NCI-H2227 (cell line): Measurements from ENCODE around the gene ADAMTS9.
A peak's percentile ranks its signal among the peaks of the same experiment; 100 is the strongest.

Experiments used
- DNase-seq: peaks from one replicate; lab custom pipeline; 2025; ENCODE audit not compliant: unreplicated experiment; lab: John Stamatoyannopoulos, UW

The ADAMTS9 gene

GRCh38 chr3:64686446-64686908, 1.3 kb downstream of the ADAMTS9 start:
- DNase-seq, result no peak

DNA sequence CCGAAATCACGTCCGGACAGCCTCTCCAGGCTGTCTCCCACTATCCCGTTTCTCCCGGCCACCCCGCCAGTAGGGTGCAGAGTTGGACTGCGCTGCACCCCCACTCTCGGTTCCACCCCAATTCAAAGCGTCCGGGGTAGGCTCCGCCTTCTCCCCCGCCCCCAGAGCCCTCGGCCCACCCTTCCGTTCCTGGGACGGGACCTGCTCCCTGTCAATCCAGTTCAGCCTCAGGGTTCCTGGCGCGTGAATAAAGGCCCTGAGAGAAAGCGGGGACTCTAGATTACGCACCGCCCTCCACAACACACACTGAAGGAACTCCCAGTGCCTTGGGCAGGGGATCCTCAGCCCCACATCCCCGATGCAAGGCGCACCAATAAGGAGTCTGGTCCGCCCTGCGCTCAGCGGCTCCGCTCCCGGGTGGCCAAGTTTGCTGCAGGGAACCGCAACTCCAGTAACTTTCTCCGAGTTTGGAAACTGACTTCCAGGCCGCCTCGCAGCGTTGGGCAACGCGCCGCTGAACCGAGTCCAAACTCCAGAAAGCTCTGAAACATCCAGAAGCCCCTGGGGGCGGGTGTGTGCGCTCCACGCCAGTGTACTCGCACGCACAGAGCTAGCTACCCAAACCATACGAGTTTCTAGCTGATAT, 1.9 kb downstream of the ADAMTS9 start:
- peak; percentile 44 for DNase-seq

GRCh38 chr3:64685331-64685799, 2.4 kb downstream of the ADAMTS9 start:
- no peak for DNase-seq

GRCh38 chr3:64684715-64685261, 3.0 kb downstream of the ADAMTS9 start:
- DNase-seq, result peak; percentile 8

DNA sequence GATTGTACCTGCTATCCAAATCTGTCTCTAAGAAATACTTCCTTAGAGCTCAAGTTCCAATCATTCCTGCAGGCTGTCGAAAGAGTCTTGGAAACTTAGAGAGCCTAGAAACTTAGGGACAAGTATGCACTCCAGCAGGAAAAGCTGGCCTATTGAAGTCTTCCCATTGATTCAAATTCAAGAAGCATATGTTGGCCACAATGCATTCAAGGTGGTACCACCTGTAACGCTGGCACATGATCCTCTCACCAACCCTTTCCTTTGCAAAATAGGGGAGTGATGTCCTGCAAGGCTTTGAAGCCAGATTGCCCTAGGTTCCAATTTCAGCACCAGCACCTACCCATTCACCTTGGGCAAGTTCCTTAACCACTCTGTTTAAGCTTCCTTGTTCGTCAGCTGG, 6.0 kb downstream of the ADAMTS9 start:
- no peak for DNase-seq

DNA sequence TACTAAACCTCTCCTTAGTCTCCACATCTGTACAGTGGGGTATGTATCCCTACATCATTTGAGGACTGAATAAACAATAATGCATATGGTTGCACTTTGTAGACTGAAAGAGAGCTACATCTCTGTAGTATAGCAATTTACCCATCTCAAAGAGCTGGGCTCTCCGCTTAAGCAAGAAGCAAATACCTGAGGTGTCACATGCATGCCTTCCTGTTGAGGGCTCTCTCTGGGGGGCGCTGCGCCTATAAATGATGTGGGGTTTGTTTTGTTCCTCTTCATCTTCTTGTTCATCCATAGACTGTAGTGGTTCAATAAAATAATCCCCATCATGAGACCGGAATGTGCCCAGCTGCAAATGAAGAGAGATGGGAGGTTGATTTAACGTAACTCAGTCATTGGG, 6.8 kb downstream of the ADAMTS9 start:
- no peak for DNase-seq

GRCh38 chr3:64680334-64680733, 7.5 kb downstream of the ADAMTS9 start:
- DNase-seq, result no peak

DNA sequence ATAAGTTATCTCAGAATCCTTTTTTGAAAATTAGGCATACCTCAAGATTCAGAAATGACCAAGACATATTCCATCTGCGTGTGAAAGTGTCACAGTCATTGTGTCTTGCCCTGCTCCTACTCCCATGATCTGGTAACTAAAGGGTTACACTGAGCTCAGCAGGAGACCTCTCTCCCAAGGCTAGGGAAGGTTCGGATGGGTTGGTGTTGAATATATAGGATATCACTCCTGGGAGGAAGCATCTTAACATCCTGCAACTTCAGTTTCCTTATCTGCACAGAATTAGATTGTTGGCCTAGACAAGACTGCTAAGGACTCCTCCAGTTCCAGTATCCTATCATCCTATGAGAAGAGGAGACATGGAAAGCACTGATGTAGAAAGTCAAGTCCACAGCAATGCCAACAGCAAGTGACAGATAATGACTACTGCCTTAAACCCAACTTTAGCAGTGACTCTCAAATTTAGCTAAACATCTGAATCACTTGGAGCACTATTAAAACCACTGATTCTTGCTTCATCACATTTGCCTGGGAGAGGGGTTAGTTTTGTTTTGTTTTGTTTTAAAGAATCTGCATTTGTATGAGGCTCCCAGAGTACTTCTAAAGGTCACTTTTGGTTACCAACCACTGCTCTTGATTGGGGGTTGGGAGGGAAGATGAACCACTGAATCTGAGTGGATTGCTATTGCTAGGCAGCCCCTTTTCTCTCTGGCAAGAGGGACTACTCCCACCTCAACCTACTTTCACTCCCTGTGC, 9.7 kb downstream of the ADAMTS9 start:
- no peak for DNase-seq

DNA sequence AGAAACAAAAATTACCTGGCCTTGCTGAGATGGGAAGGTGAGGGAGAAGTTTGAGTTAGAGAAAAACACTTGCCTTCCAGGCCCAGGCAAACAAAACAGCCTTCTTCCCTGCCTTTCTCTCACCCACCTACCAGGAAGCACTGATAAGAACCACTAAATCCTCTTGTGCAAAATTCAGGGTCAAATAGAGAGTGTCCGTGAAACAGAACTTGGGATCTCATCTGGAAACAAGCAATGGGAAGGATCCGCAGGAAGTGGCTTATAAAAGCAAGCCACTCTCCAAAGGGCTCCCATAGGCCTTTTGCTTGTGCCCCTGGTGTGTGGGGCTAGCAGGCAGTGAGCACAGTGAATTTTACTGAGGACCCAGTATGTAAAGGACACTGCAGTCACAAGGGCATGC, 11.0 kb downstream of the ADAMTS9 start:
- DNase-seq, result no peak

DNA sequence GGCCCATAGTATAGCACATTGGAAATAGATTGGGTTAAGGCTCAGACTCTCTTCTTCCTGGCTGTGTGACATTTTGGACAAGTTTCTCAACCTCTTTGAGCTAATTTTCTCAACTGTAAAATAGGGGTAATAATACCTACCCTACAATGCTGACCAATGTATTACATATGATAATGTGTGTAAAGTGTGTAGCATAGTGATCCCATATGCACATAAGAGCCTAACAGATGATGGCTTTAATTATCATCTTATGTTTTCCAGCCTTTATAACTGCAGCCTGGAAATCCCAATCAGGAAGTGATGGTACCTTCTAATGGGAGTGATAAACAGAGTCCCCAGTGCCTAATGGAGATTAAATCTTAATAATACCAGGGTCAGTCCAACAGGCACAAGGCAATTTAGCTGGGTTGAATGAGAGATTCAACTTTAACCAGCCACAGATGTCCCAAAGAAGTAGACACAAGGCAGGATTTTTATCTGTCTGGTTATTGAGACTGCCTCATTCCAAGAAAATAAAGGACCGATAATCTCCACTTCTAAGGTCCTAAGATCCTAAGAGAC, 12.0 kb downstream of the ADAMTS9 start:
- no peak for DNase-seq

- no peak for DNase-seq
These were observed 13.2 kb downstream of the ADAMTS9 start for GRCh38 chr3:64674591-64675076.

DNA sequence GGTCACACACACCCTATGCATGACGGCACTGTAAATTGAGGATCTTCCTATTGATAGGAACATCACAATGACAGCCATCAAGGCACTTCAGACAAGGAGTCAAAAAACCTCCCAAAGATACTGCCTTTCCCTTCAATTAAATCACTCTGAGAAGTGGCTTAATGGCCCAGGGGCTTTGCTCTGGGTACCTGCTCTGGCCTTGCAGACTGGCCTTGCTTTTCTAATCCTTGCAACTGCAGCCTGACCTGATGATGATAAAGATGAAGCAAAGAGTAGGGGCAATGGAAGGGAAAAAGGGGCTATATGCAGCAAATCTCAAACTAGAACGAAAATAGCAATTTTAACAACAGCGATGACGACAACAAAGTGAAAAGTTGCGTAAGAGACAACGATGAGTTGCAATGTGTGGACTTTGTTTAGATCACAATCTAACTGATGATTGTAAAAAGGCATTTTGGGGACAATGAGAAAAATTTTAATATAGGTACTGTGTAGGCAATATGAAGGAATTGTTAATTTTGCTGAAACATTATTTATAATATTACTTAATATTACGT, 14.6 kb downstream of the ADAMTS9 start:
- no peak for DNase-seq

DNA sequence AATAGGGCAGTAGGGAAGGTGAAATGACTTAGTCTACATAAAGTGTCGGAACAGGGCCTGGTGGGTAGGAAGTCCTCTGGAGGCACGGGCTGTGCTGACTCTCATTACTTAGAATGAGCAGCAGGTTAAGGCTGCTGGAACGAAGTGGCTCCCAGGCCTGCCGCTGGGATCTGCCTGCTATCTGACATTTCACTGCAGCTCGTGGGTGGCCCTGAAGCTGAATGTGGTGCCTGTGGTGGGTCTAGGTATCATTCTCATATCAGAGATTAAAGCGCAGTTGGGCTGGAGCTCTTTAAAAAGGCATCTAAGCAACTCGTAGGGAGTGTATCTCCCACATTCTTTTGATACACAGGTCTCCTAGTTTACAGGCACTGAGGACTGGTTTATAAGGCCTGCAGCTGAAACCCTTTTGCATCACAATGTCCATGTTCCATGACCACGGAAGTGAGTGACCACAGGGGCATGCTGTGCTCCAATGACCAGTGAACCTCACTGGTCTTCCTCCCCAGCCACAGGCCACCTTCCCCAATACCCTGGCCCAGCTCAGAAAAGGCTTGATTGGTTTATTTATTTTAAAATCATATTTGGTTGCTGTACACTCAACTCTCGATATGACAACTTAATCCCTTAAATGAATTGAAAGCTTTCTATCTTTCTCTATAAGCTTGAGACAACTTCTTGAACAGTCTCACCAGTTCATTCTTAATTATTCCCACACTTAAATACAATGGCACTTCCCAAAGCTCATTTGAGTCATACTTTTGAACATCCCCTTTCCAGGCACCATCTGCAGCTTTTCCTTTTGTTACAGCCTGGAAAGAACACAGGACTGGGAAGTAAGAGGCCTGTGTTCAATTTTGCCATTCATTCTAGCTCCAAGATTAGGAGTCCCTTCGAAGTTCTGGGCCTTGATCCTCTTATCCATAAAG, 19.0 kb downstream of the ADAMTS9 start:
- no peak for DNase-seq

- DNase-seq, result no peak
These were observed 19.8 kb downstream of the ADAMTS9 start for GRCh38 chr3:64667887-64668581.

- DNase-seq, result no peak
These were observed 20.7 kb downstream of the ADAMTS9 start for GRCh38 chr3:64667138-64667537.

GRCh38 chr3:64666171-64666588, 21.6 kb downstream of the ADAMTS9 start:
- no peak for DNase-seq

- DNase-seq, result no peak
These were observed 23.4 kb downstream of the ADAMTS9 start for GRCh38 chr3:64664397-64664796.

GRCh38 chr3:64659617-64659978, 28.2 kb downstream of the ADAMTS9 start:
- DNase-seq, result no peak

DNA sequence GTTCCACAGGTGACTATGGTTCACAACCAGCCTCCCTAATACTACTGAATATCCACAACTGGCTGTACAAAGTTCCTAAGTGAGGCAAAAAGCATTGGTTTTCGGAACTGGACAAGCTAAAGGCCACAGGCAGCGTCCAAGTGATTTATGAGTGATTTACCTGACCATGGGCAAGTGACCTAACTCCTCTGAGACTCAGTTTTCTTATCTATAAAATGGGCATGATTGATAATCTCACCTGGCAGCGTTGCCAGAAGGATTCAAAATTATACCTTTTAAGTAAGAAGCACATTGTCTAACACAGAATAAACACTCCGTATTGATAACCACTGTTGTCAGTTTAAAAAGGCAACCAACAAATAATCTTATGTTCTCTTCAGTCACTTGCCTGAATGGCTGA, 29.8 kb downstream of the ADAMTS9 start:
- DNase-seq, result no peak

DNA sequence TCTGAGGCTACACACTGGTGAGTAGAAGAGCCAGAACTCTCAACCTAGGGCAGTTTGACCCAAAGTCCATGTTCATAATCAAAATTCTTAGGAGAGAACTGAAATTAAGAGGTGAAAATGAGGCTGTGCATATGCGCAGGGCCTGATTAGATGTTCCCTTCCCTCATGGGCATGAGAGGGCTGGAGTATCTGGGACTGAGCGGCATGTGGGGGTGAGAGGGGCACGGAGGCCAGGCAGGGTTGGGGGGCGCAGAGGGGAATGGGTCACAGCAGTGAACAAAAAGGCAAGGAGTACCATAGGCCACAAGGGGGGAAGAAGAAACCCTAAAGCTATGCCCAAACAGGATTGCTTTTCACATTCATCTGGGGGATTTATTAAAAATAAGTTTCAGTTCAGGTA, 31.3 kb downstream of the ADAMTS9 start:
- DNase-seq, result no peak
